Measurements from ENCODE around the gene PFAS.

PFAS gene

GRCh38 chr17:8253801-8254200, 4.7 kb downstream of the PFAS start:
- no peak overlapping the region for H3K27ac ChIP-seq
- H3K4me3 ChIP-seq (ENCODE audit: low read depth in 1 of 2, low read length in 1 of 2): no peak overlapping the region
- H3K4me1 ChIP-seq (ENCODE audit: control insufficient read depth in 1 of 2, insufficient read depth in 1 of 2, low read depth in 1 of 2, low read length in 1 of 2): peaks cover 9 to 10% of the 10 kb centered on the region in 2 experiments
- H3K27me3 ChIP-seq: no peaks in the 10 kb centered on the region
- TF ChIP-seq CTCF (IDR thresholded peaks at IDR 0.05): no peak
- no peaks in the 10 kb centered on the region for H3K9me3 ChIP-seq
- no peaks in the 10 kb centered on the region for H3K36me3 ChIP-seq

- Histone ChIP-seq H3K36me3 (no peaks in the 10 kb centered on the region), H3K27ac (no peak overlapping the region), H3K27me3 (no peaks in the 10 kb centered on the region), H3K4me1 (ENCODE audit: control insufficient read depth in 1 of 2, insufficient read depth in 1 of 2, low read depth in 1 of 2, low read length in 1 of 2) (no peaks in the 10 kb centered on the region), H3K4me3 (ENCODE audit: low read depth in 1 of 2, low read length in 1 of 2) (no peak overlapping the region), H3K9me3 (no peaks in the 10 kb centered on the region)
- TF ChIP-seq CTCF (IDR thresholded peaks at IDR 0.05): no peak
These were observed 5.8 kb downstream of the PFAS start for GRCh38 chr17:8254881-8255280.

- TF ChIP-seq CTCF (IDR thresholded peaks at IDR 0.05): no peak
- Histone ChIP-seq H3K4me3 (ENCODE audit: low read depth in 1 of 2, low read length in 1 of 2) (no peak overlapping the region), H3K27ac (no peak overlapping the region), H3K36me3 (no peaks in the 10 kb centered on the region), H3K9me3 (no peaks in the 10 kb centered on the region), H3K4me1 (ENCODE audit: control insufficient read depth in 1 of 2, insufficient read depth in 1 of 2, low read depth in 1 of 2, low read length in 1 of 2) (no peaks in the 10 kb centered on the region), H3K27me3 (no peaks in the 10 kb centered on the region)
These were observed 6.4 kb downstream of the PFAS start for GRCh38 chr17:8255499-8255898.

GRCh38 chr17:8256291-8256690, 7.2 kb downstream of the PFAS start:
- no peak for TF ChIP-seq CTCF (IDR thresholded peaks at IDR 0.05)
- no peaks in the 10 kb centered on the region for H3K36me3 ChIP-seq
- no peak overlapping the region for H3K4me3 ChIP-seq (ENCODE audit: low read depth in 1 of 2, low read length in 1 of 2)
- H3K4me1 ChIP-seq (ENCODE audit: control insufficient read depth in 1 of 2, insufficient read depth in 1 of 2, low read depth in 1 of 2, low read length in 1 of 2): no peaks in the 10 kb centered on the region
- H3K27me3 ChIP-seq: no peaks in the 10 kb centered on the region
- no peak overlapping the region for H3K27ac ChIP-seq
- no peaks in the 10 kb centered on the region for H3K9me3 ChIP-seq

- TF ChIP-seq CTCF (IDR thresholded peaks at IDR 0.05): no peak
- H3K4me1 ChIP-seq (ENCODE audit: control insufficient read depth in 1 of 2, insufficient read depth in 1 of 2, low read depth in 1 of 2, low read length in 1 of 2): no peaks in the 10 kb centered on the region
- H3K27me3 ChIP-seq: no peaks in the 10 kb centered on the region
- no peak overlapping the region for H3K27ac ChIP-seq
- no peaks in the 10 kb centered on the region for H3K36me3 ChIP-seq
- H3K9me3 ChIP-seq: no peaks in the 10 kb centered on the region
- H3K4me3 ChIP-seq (ENCODE audit: low read depth in 1 of 2, low read length in 1 of 2): no peak overlapping the region
These were observed 7.6 kb downstream of the PFAS start for GRCh38 chr17:8256691-8257090.

- Histone ChIP-seq H3K4me3 (ENCODE audit: low read depth in 1 of 2, low read length in 1 of 2) (no peak overlapping the region), H3K9me3 (no peaks in the 10 kb centered on the region), H3K36me3 (no peaks in the 10 kb centered on the region), H3K27me3 (no peaks in the 10 kb centered on the region), H3K4me1 (ENCODE audit: control insufficient read depth in 1 of 2, insufficient read depth in 1 of 2, low read depth in 1 of 2, low read length in 1 of 2) (no peaks in the 10 kb centered on the region), H3K27ac (no peak overlapping the region)
- no peak for TF ChIP-seq CTCF (IDR thresholded peaks at IDR 0.05)
These were observed 8.7 kb downstream of the PFAS start for GRCh38 chr17:8257801-8258200.

All from neutrophil (primary cell).